Muscle layer of colon (tissue), 2 donors: ENCODE data around the gene CXXC5.

Source experiments
- H3K27ac ChIP-seq: one replicate; pipeline ENCODE4 v1.7.0; 2013; ENCODE audit warnings: low read depth, mild to moderate bottlenecking, low read length, moderate library complexity
- H3K27me3 ChIP-seq, 2 donors: one replicate each; pipeline ENCODE4 v1.7.0; 2013; ENCODE audit warnings: low read length in 2 of 2, mild to moderate bottlenecking in 2 of 2; ENCODE audit not compliant: insufficient read depth in 2 of 2, control insufficient read depth in 1 of 2
- H3K36me3 ChIP-seq: one replicate; pipeline ENCODE4 v1.7.0; 2013; ENCODE audit warnings: mild to moderate bottlenecking, low read length; ENCODE audit not compliant: insufficient read depth
- H3K4me1 ChIP-seq: one replicate; pipeline ENCODE4 v1.7.0; 2013; ENCODE audit warnings: mild to moderate bottlenecking, low read length; ENCODE audit not compliant: insufficient read depth
- H3K4me3 ChIP-seq, 2 donors: one replicate each; pipeline ENCODE4 v1.7.0; 2013; ENCODE audit warnings: low read length in 2 of 2, low read depth in 1 of 2, mild to moderate bottlenecking in 1 of 2, moderate library complexity in 1 of 2
- H3K9ac ChIP-seq: one replicate; pipeline ENCODE4 v1.7.0; 2013; ENCODE audit warnings: low read length
- H3K9me3 ChIP-seq: one replicate; pipeline ENCODE4 v1.7.0; 2013; ENCODE audit warnings: mild to moderate bottlenecking, low read length
- donor health status: abdominal sarcoma.
- donor health status: Adenocarcinoma of cecum.

Gene CXXC5

DNA sequence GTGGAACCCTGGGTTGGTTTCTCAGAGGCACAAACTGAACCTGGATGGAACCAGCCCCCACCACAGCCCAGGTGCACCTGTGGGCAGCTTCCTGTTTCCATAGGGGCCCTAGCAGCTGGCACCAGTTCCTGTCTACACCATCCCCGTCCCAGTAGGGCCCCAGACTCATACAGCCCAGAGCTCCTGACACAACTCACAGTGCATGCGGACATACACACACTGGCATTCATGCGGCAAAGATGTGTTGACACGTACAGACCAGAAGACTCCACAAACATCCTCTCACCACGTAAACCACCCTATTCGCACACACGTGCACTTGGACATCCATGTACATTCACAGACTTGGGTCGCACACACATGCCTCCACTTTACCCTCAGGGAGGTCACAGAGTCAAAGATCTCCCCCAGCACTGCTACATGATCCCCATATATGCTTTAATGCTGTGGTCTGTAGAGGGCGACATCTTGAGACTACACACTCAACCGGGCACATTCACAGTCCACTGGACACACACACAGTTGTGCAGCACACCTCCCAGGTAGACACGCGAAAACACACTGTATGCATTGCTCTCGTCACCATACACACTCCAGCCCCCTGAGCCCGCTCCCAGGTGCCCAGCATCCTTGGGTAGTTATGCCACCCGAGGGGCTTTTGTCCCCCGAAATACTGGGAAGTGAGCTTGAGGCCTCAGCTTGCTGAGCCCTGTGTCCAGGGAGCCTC, 22.4 kb downstream of the CXXC5 start:
- Histone ChIP-seq H3K9me3 (no peaks in the 10 kb centered on the region), H3K27me3 (no peaks in the 10 kb centered on the region), H3K9ac (no peak overlapping the region), H3K36me3 (no peaks in the 10 kb centered on the region), H3K4me1 (peaks cover 57% of the 10 kb centered on the region), H3K4me3 (no peak overlapping the region), H3K27ac (peak overlapping the region; percentile 25)

DNA sequence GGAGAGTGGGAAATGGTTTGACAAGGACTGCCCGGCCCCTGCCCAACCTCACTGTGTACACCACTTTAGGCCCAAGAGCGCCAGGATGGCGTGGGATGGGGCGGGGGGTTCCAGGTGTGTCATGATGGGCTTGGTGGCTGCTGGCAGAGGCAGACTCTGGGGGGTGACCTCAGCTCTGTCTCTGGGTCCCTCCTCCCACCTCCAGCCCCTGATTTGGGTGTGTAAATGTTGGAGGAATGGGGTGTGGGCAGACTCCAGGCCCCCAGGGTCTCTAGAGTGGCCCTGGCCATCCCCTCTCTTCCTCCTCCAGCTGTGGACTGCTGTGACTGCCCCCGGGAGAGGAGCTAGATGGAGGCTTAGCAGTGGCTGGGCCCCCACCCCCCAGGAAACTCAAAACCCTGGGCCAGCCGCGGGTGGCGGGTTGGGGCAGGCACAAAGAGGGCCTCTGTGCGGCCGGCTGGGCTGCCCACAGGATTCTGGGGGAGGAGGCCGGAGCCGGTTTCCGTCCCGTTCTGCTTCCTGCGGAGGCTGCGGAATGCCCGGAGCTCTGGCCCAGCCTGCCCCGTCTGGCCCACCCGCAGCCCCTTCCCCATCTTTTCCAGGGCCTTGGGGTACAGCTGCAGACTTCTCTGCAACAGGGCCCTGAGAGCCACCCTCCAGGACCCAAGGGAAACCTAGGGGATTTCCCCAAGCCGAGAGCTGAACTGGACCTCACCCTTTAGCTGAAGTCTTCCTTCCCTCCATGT, 23.1 kb downstream of the CXXC5 start:
- Histone ChIP-seq H3K4me1 (peaks cover 58% of the 10 kb centered on the region), H3K27me3 (no peaks in the 10 kb centered on the region), H3K9me3 (no peaks in the 10 kb centered on the region), H3K36me3 (no peaks in the 10 kb centered on the region), H3K4me3 (no peak overlapping the region), H3K27ac (no peak overlapping the region), H3K9ac (no peak overlapping the region)

DNA sequence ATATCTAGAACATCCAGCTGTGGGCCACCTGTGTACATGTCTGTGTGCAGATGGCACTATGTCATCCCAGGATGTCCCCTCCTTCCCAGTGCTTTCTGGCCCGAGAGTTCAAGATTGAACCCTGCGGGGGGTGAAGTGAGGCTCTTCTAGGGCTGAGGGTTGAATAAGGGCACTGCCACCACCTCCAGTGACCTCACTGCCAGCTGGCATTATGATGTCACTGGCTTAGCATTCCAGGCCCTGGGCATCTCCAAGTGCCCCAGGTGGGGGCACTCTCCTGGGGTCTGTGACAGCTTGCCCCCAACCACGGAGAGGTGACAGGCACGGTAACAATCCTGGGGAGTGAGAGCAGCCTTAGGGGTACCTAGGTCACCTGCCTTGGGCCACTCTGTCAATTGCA, 27.1 kb downstream of the CXXC5 start:
- Histone ChIP-seq H3K9me3 (no peaks in the 10 kb centered on the region), H3K27me3 (no peaks in the 10 kb centered on the region), H3K27ac (peak overlapping the region; percentile 32), H3K4me3 (no peak overlapping the region), H3K4me1 (peaks cover 43% of the 10 kb centered on the region), H3K36me3 (no peaks in the 10 kb centered on the region), H3K9ac (no peak overlapping the region)

DNA sequence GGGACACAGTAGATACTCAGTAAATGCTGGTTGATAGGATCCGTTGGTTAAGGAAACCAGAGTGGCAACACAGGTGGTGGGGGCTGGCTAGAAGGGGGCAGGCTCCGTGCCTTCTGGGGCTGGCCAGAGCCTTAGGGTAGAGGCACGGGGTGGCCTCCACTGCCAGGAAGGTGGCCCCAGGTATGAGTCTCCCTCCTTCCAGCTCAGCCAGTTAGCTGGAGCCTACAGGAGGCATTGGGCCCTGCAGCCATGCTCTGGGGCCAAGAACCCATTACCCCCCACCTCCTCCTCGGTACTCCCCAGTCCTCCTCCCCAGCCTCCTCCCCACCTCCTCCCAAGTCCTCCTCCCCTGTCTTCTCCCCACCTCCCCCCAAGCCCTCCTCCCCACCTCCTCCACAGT, 27.7 kb downstream of the CXXC5 start:
- Histone ChIP-seq H3K27ac (peak overlapping the region; percentile 32), H3K27me3 (no peaks in the 10 kb centered on the region), H3K9me3 (no peaks in the 10 kb centered on the region), H3K9ac (no peak overlapping the region), H3K4me1 (peaks cover 37% of the 10 kb centered on the region), H3K4me3 (no peak overlapping the region), H3K36me3 (peaks cover 4% of the 10 kb centered on the region)

DNA sequence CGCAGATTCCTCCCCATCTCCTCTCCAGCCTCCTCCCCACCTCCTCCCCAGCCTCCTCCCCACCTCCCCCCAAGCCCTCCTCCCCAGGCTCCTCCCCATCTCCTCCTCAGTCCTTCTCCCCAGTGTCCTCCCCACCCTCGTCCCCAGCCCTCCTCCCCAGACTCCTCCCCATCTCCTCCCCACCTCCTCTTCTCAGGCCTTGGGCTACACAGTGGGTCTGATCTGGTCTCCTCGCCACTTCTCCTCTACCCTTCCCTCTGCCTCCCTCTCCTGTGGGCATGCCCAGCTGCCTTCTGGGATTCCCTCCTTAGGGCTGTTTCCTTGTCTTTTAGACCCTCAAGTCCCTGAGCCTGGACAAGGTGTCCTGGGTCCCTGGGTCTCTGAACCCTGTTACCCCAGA, 28.3 kb downstream of the CXXC5 start:
- no peaks in the 10 kb centered on the region for H3K27me3 ChIP-seq
- peak overlapping the region; percentile 3 for H3K27ac ChIP-seq
- no peak overlapping the region for H3K4me3 ChIP-seq
- H3K9me3 ChIP-seq: no peaks in the 10 kb centered on the region
- peaks cover 10% of the 10 kb centered on the region for H3K36me3 ChIP-seq
- peaks cover 32% of the 10 kb centered on the region for H3K4me1 ChIP-seq
- no peak overlapping the region for H3K9ac ChIP-seq

DNA sequence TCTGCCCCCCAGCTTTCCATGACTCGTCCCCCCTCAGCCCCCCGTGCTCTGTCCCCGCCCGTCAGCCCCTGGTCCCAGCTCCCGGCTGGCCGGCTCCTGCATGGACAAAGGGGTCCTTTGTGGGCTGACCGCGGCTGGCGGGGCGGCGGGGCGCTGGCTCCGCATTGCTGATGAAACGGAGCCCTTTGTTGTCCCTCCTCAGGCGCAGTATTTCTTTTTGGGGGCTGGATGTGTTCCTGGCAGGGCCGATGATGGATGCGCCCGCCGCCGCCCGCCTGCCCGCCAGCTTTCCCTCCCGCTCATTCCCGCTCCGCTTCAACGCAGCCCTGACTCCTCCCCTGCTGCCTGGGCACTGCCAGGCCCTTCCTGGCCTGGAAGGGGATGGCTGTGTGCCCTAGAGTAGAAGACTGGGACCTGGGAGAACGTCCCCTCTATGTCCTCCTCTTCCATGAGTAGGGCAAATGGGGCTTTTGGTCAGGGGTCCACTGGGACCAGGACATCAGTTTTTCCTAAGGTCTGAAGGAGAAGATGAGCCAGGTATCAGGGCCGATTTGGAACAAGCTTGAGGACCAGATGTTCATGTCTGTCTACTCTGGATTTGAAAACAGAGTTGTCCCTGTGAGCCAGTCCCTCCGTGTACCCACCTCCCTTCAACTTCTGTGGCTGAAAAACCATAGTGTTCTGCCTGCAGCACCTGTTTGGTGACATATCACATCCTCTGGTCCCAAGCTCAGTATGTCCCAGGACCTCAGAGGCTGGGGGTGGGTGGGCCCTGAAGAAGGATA, 29.0 kb downstream of the CXXC5 start:
- Histone ChIP-seq H3K4me1 (peaks cover 32% of the 10 kb centered on the region), H3K9me3 (no peaks in the 10 kb centered on the region), H3K27ac (peak overlapping the region; percentile 39), H3K9ac (peak overlapping the region; percentile 64), H3K36me3 (peaks cover 16% of the 10 kb centered on the region), H3K4me3 (peak overlapping the region in 1 of 2 donors; percentile 41), H3K27me3 (no peaks in the 10 kb centered on the region)

DNA sequence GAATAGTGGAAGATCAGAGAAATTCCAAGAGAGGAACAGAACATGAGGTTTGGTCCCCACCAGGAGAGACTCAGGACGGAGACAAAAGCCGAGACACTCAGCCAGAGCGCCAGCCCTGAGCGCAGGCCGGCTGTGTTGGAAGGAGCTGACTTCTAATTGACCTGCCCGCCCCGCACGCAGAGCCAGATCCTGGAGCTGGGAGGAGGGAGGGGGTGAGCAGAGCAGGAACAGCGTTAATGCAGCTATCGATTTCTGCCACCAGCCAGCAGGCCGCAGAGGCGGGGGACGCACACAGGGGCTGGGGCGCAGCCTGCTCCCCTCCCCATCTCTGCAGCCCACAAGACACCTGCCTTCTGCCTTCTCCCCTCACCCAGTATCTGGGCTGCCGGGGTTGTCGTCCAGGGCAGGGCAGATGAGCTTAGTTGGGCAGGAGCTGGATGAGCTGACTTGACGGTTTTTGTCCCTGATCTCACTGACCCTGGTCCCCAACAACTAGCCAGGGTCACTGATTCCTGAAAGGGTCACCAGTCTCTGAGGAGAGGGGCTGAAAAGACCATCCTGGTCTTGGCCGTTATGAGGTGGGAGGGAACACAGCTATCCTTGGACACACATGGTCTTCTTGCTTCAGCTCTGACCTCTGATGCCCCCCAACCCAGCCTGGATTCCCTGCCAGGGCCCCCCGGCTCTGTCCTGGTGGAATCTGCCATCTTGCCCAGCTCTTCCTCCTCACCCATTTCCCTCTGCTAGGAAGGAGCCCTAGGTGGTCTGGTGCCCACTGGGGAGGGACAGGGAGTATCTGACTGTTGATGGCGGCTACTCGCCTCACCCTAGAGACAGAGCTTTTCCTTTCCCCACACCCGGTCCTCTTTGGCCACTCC, 29.8 kb downstream of the CXXC5 start:
- no peaks in the 10 kb centered on the region for H3K9me3 ChIP-seq
- H3K36me3 ChIP-seq: peaks cover 16% of the 10 kb centered on the region
- H3K4me3 ChIP-seq: peak overlapping the region in 1 of 2 donors; percentile 41
- H3K27me3 ChIP-seq: no peaks in the 10 kb centered on the region
- H3K4me1 ChIP-seq: peaks cover 32% of the 10 kb centered on the region
- H3K9ac ChIP-seq: peak overlapping the region; percentile 64
- H3K27ac ChIP-seq: peak overlapping the region; percentile 39

DNA sequence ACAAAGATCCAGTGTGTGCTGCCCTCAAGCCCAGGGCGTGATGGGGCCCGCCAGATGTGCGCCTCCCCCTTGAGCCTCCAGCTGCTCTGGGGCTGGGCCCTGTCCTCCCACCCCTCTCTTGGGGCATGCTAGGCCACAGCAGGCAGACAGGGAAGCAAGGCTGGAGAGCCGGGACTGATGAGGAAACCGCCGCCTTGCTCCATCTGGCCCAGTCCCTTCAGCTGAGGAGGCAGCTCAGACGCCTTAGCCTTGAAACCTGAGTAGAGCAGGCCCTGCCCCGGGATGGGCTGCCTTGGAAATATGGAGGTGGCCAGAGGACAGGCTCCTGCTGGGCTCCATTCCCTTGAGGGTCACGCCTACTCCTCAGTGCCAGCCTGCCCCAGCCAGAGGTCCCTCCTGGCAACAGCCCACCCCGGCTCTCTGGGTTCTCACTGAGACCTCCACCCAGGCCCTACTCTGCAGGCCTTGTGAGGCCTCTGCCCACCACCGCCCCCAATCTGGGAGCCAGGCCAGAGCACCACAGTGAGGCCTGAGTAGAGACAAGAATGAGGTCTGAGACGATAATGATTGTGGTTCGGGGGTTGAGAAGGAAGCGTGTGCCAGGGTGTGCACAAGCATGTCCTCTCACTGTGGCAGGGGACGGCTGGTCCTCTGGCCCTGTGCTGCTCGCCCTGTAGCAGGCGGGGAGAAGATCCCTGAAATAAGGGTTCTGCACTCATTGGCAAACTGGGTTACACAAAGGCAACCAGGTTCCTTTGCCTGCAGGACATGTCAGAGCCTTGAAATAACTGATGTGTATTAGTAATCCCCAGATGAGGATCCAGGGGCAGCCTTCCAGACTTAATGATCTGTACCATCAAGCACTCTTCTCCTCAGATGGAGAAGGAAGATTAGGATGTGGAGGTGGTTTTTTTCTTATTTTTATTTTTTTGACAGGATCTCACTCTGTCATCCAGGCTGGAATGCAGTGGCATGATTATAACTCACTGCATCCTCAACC, 30.9 kb downstream of the CXXC5 start:
- Histone ChIP-seq H3K27ac (no peak overlapping the region), H3K9ac (no peak overlapping the region)

DNA sequence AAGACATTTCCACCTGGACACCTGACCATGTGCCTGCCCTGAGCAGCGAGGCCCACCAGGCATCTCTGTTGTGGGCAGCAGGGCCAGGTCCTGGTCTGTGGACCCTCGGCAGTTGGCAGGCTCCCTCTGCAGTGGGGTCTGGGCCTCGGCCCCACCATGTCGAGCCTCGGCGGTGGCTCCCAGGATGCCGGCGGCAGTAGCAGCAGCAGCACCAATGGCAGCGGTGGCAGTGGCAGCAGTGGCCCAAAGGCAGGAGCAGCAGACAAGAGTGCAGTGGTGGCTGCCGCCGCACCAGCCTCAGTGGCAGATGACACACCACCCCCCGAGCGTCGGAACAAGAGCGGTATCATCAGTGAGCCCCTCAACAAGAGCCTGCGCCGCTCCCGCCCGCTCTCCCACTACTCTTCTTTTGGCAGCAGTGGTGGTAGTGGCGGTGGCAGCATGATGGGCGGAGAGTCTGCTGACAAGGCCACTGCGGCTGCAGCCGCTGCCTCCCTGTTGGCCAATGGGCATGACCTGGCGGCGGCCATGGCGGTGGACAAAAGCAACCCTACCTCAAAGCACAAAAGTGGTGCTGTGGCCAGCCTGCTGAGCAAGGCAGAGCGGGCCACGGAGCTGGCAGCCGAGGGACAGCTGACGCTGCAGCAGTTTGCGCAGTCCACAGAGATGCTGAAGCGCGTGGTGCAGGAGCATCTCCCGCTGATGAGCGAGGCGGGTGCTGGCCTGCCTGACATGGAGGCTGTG, 32.4 kb downstream of the CXXC5 start:
- peaks cover 18% of the 10 kb centered on the region for H3K4me1 ChIP-seq
- peaks cover 19% of the 10 kb centered on the region for H3K36me3 ChIP-seq
- no peaks in the 10 kb centered on the region for H3K9me3 ChIP-seq
- no peak overlapping the region for H3K27ac ChIP-seq
- H3K9ac ChIP-seq: no peak overlapping the region
- H3K27me3 ChIP-seq: no peaks in the 10 kb centered on the region
- no peak overlapping the region for H3K4me3 ChIP-seq

More for the DNA sequence above, 30.9 kb downstream of the CXXC5 start:
- Histone ChIP-seq H3K4me1 (peaks cover 29% of the 10 kb centered on the region), H3K36me3 (peaks cover 17% of the 10 kb centered on the region), H3K9me3 (no peaks in the 10 kb centered on the region), H3K4me3 (no peak overlapping the region), H3K27me3 (no peaks in the 10 kb centered on the region)
